NCI-H146 treated with DMSO at 0.1 percent for 48 hours (cell line): ENCODE measurements around the gene CPT1B.
"Not testable (repeated sequence)": the region's sequence is repeated elsewhere in the genome, so short reads cannot be mapped to it uniquely, and the experiment has no call there.

ENCODE experiments used
- DNase-seq: peaks from one replicate; lab custom pipeline; 2025; ENCODE audit not compliant: unreplicated experiment; lab: John Stamatoyannopoulos, UW

CPT1B gene

GRCh38 chr22:50577987-50578775 is at the start of gene CPT1B:
CPT1B (minus strand) TSS chr22:50578427; CDS start chr22:50577915, 512 bp downstream.
- no peak for DNase-seq

GRCh38 chr22:50626850-50627641 is 48.8 kb upstream of the CPT1B start:
- no peak for DNase-seq

DNA sequence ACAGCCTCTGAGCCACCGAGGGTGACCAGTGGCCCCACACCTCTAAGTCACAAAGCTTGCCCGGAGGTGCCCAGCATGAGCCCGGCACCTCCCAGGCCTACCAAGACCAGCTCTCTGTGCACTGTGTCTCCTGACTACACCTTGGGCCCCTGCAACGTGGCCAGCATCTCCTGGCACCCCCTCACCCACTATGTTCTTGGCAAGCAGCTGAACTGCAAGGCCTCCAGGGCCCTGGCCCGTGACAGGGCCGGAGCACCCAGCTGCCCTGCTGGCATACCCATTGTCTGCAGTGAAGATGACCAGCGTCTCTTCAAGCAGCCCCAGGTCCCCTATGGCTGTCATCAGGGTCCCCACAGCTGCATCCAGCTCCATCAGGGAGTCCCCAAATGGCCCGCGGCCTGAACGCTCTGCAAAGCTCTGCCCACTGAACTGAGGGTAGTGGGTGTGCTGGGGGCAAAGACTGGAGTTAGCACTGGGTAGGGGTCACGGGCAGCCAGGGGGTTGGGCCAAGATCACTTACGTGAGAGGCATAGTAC is 48.2 kb upstream of the CPT1B start:
- DNase-seq = no peak

DNA sequence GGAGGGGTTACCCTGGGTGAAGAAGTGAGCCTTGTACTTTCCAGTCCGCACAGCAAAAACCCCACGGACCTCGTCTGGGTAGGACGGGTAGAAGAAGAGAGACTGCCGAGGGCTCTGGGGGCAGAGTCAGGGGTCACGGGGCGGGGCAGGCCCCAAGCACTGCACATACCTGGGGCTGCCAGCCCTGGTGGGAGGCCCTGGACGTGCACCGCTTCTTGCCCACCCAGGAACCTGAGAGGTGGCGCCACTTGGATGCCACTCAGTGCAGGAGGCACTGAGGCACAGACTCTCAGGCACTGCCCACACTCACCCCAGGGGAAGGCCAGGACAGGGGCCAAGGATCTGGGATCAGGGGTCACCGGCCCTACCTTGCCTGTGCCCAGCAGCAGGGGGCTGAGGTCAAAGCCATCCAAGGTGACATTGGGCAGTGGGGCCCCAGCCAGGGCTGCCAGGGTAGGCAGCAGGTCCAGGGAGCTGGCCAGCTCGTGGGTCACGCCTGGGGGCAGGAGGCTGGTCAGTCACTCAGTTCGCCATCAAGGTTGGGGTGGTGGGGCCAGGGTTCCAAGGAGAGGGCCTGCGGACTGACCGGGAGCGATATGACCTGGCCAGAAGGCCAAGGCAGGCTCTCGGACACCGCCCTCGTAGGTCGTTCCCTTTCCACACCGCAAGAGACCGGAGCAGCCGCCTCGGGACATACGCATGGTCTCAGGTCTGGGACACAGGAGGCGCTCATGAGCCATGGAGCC is 47.5 kb upstream of the CPT1B start:
- no peak for DNase-seq

GRCh38 chr22:50625131-50625567 is 46.9 kb upstream of the CPT1B start:
- DNase-seq = no peak

GRCh38 chr22:50624347-50625130 is 46.3 kb upstream of the CPT1B start:
- DNase-seq = no peak

GRCh38 chr22:50622723-50623327 is 44.6 kb upstream of the CPT1B start:
- peak; percentile 74 for DNase-seq

DNA sequence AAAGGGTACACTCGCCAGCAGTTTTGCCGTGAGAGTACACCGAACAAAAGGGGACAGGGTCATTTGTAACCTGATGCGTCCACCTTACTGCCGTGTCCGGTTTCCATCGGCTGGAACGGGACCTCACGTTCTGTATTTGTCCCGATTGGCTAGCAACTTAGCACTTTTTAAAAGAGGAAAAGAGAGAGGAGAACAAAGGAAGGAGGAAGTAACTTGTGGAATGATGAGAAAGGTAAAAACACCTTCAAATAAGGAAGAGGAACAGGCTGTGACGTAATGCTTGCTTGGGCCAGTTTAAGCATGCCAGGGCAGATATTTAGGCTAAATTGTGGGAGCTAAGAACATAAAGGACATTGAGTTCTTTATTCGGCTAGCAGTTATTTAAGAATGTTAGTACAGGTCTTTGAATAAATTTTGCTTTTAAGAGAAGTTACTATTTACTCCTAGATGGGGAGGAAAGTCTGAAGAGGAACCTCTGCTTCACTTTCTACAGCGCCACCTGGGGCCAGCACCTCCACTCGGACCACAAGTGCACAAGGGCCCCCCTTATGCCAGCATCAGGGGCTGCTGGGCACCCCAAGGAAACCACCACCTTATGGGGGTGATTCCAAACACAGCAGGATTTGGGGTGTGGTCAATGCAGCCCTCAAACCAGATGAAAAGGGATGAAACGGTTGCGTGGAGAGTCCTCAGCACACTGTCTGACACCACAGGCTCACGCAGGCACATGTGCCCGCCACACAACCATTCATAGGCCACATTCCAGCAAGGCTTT is 43.9 kb upstream of the CPT1B start:
- DNase-seq = no peak

DNA sequence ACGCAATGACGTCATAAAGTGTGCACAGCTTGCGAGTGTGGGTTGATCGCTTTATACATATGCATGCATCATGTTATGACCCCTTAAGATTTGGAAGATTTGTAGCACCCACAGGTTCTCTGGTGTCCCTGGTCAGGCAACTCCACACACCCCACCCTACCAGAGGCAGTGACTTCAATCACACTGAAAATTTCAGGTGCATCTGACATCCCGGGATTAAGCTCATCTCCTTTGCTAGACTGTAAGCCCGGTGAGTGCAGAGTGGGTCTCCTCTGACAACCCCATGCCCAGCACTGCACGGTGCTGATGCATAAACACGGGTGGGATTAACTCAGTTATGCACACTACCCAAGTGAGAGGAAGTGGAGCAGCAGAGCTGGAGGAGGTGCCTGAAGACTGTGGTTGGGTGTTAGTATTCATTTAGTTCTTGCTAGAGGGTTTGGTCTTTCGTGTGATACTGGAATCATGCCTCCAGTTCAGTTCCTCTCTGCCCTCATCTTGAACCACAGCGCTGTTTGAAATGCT is 43.2 kb upstream of the CPT1B start:
- DNase-seq = no peak

GRCh38 chr22:50620593-50621355 is 42.5 kb upstream of the CPT1B start:
- DNase-seq = no peak

DNA sequence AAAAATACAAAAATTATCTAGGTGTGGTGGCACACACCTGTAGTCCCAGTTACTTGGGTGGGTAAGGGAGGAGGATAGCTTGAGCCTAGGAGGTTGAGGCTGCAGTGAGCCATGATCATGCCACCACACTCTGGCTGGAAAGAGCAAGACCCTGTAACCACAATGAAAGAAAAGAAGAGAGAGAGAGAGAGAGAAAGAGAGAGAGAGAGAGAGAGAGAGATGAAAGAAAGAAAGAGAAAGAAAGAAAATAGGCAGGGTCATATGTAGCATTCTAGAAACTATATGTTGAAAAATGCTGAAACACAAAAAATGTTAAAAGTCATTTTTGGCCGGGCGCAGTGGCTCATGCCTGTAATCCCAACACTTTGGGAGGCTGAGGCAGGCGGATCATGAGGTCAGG is 36.1 kb upstream of the CPT1B start:
- not testable (repeated sequence) for DNase-seq

GRCh38 chr22:50613291-50613981 is 35.2 kb upstream of the CPT1B start:
- no peak for DNase-seq

DNA sequence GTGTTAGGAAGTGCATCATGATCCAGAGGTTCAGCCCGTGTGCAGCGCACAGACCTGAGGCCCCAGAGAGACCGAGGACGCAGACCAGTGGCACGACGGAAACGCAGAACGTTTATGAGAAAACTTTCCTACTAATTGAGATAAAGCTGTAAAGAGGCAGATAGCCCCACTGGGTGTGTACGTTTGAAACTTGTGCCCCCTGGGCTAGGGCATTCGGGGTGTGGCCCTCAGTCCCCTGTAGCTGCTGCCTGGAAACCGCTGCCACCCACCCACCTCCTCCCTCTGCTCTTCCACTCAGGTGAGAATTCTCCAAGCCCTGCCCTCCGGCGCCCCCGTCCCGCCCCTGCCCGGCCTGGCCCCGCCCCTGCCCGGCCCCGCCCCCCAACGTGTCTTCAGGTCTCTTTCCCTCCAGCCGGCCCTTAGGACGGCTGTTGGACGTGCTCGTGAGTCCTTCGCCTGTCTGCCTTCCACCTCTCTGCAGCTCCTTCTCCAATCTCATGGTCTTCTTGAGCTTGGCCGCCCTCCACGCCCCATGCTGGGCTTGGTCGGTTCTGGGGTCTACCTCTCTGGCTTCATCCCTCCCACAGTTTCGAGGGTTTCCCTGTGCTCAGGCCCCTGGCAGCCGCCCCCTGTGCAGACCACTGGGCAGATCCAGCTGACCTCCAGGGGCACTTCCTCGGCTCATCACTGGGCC is 34.4 kb upstream of the CPT1B start:
- no peak for DNase-seq

DNA sequence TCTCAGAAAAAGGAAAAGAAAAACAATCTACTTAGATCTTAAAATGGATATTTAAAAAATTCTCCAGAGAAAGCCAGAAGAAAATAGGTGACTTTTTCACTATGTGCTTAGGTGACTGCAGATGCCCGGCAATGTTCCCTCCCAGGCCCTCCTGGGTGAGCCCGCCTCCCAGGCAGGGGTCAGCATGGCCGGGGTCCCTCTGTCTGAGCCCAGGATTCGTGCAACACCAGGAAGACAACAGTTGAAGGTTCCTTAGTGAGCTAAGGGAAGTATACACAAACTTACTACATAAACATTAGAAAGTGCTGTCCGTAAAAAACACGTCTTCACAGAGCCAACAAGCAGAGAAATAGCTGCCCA is 33.9 kb upstream of the CPT1B start:
- DNase-seq = no peak

- DNase-seq = no peak
Observed at GRCh38 chr22:50611341-50612060, 33.3 kb upstream of the CPT1B start.

GRCh38 chr22:50610581-50610980 is 32.4 kb upstream of the CPT1B start:
- DNase-seq = no peak

- no peak for DNase-seq
Observed at GRCh38 chr22:50610041-50610451, 31.8 kb upstream of the CPT1B start.
